IPS-11a (cell line): ENCODE results near the gene ANKRD12.
A peak's percentile ranks its signal among the peaks of the same experiment; 100 is the strongest.

ENCODE experiments used
- H3K4me3 ChIP-seq: one replicate; pipeline ENCODE4 v1.5.1; 2013; ENCODE audit warnings: low read depth, low read length, control low read depth

The ANKRD12 gene

GRCh38 chr18:9106094-9106493, 30.5 kb upstream of the ANKRD12 start:
- no peak overlapping the region for H3K4me3 ChIP-seq

GRCh38 chr18:9106800-9107584, 29.6 kb upstream of the ANKRD12 start:
- H3K4me3 ChIP-seq, result no peak overlapping the region

- H3K4me3 ChIP-seq, result no peak overlapping the region
Measured at GRCh38 chr18:9108911-9109310, 27.7 kb upstream of the ANKRD12 start.

- no peak overlapping the region for H3K4me3 ChIP-seq
Measured at GRCh38 chr18:9109523-9109922, 27.1 kb upstream of the ANKRD12 start.

- no peak overlapping the region for H3K4me3 ChIP-seq
Measured at GRCh38 chr18:9113468-9114149, 23.0 kb upstream of the ANKRD12 start.

GRCh38 chr18:9115984-9116383, 20.6 kb upstream of the ANKRD12 start:
- H3K4me3 ChIP-seq, result no peak overlapping the region

GRCh38 chr18:9117980-9118841, 18.4 kb upstream of the ANKRD12 start:
- H3K4me3 ChIP-seq, result no peak overlapping the region

GRCh38 chr18:9120796-9121195, 15.8 kb upstream of the ANKRD12 start:
- H3K4me3 ChIP-seq, result no peak overlapping the region

GRCh38 chr18:9123520-9123919, 13.1 kb upstream of the ANKRD12 start:
- H3K4me3 ChIP-seq, result no peak overlapping the region

- H3K4me3 ChIP-seq, result no peak overlapping the region
Measured at GRCh38 chr18:9124824-9125223, 11.8 kb upstream of the ANKRD12 start.

GRCh38 chr18:9126337-9126736, 10.2 kb upstream of the ANKRD12 start:
- no peak overlapping the region for H3K4me3 ChIP-seq

- no peak overlapping the region for H3K4me3 ChIP-seq
Measured at GRCh38 chr18:9130195-9130594, 6.4 kb upstream of the ANKRD12 start.

- no peak overlapping the region for H3K4me3 ChIP-seq
Measured at GRCh38 chr18:9130806-9131205, 5.8 kb upstream of the ANKRD12 start.

GRCh38 chr18:9132628-9133027, 4.0 kb upstream of the ANKRD12 start:
- no peak overlapping the region for H3K4me3 ChIP-seq

GRCh38 chr18:9133225-9133624, 3.4 kb upstream of the ANKRD12 start:
- no peak overlapping the region for H3K4me3 ChIP-seq

- H3K4me3 ChIP-seq, result peak overlapping the region; percentile 81
Measured at GRCh38 chr18:9135081-9135911, 1.3 kb upstream of the ANKRD12 start.

- peak overlapping the region; percentile 81 for H3K4me3 ChIP-seq
Measured at GRCh38 chr18:9135912-9136314, 668 bp upstream of the ANKRD12 start.

GRCh38 chr18:9137168-9138066, 836 bp downstream of the ANKRD12 start:
- peak overlapping the region; percentile 74 for H3K4me3 ChIP-seq

GRCh38 chr18:9139400-9140039, 2.9 kb downstream of the ANKRD12 start:
- H3K4me3 ChIP-seq, result no peak overlapping the region
